Endothelial cell of umbilical vein (primary cell): ENCODE data around the gene QTRT2. TPM values are rescaled to one million over a fixed set of nuclear protein-coding genes. Genes with fewer than 3 reads are reported as not detected.

Experiments used
- BruUV-seq: library from RNA; stranded (reverse); fragments of 400-500 nt; replicated peaks from 2 replicates; lab custom pipeline; 2021; lab: Mats Ljungman, UMichigan
- CTCF ChIA-PET: fragments of 300-600, 350-600 bp; sonication (Branson Sonifier 250); formaldehyde crosslinking; loops from one replicate; lab custom pipeline; 2021; ENCODE audit warnings: antibody characterized with exemption, inconsistent platforms; lab: Charles Lee
- POLR2A ChIA-PET: fragments of 300-600, 350-600 bp; sonication (Branson Sonifier 250); formaldehyde crosslinking; loops from one replicate; lab custom pipeline; 2021; ENCODE audit warnings: antibody characterized with exemption, inconsistent platforms; lab: Charles Lee
- DNase-seq: peaks from one replicate; pipeline ENCODE4 v3.0.0-alpha.2; 2011; ENCODE audit warnings: low read depth, low spot score
- FAIRE-seq: peaks from 2 replicates; lab custom pipeline; 2011; peaks lifted over from hg19 to GRCh38; lab: Jason Lieb, UNC
- H2AFZ ChIP-seq: 2 replicates; pipeline ENCODE4 v1.6.0; 2012; ENCODE audit warnings: low read depth, low read length, control low read depth, inconsistent platforms
- H3K27ac ChIP-seq: 2 replicates; pipeline ENCODE4 v1.5.1; 2011; ENCODE audit warnings: low read depth, mild to moderate bottlenecking, control low read depth, low read length, moderate library complexity; ENCODE audit not compliant: insufficient read depth
- H3K27me3 ChIP-seq, 2 experiments: 2 replicates each; pipeline versions ENCODE4 v1.6.0 to v1.6.1; 2011; ENCODE audit warnings: low read length in 2 of 2, mixed read lengths in 1 of 2; ENCODE audit not compliant: control insufficient read depth in 2 of 2, insufficient read depth in 2 of 2
- H3K36me3 ChIP-seq, 2 experiments: 2 replicates in 1 of 2; 3 replicates in 1 of 2; pipeline ENCODE4 v1.5.1; 2011; ENCODE audit warnings: low read length in 2 of 2, mild to moderate bottlenecking in 1 of 2, moderate library complexity in 1 of 2; ENCODE audit not compliant: control insufficient read depth in 2 of 2, insufficient read depth in 2 of 2; ENCODE audit errors: extremely low read depth in 1 of 2
- H3K4me1 ChIP-seq: 3 replicates; pipeline ENCODE4 v1.5.1; 2011; ENCODE audit warnings: mild to moderate bottlenecking, low read length; ENCODE audit not compliant: control insufficient read depth, insufficient read depth; ENCODE audit errors: extremely low read depth
- H3K4me2 ChIP-seq: 2 replicates; pipeline ENCODE4 v1.6.1; 2011; ENCODE audit warnings: low read length, control low read depth, mixed read lengths; ENCODE audit not compliant: insufficient read depth
- H3K4me3 ChIP-seq, 3 experiments: fragments of 200-600 bp in 1 of 3; sonication (generic), shearing (Covaris generic) in 1 of 3; replicated peaks in 1 of 3; 2 replicates each; pipeline ENCODE4 v1.5.1; 2011 to 2016; ENCODE audit warnings: control low read depth in 3 of 3, low read length in 3 of 3, mild to moderate bottlenecking in 2 of 3, inconsistent platforms in 1 of 3, low read depth in 1 of 3, moderate library complexity in 1 of 3; ENCODE audit not compliant: insufficient read depth in 1 of 3
- H3K79me2 ChIP-seq: 2 replicates; pipeline ENCODE4 v1.6.0; 2012; ENCODE audit warnings: low read length, inconsistent platforms; ENCODE audit not compliant: control insufficient read depth, insufficient read depth
- H3K9ac ChIP-seq: replicated peaks from 2 replicates; pipeline ENCODE3; 2011; ENCODE audit warnings: low read length, control low read depth; ENCODE audit not compliant: insufficient read depth; ENCODE audit errors: extremely low read depth
- H3K9me1 ChIP-seq: replicated peaks from 3 replicates; pipeline ENCODE4 v1.6.0; 2011; ENCODE audit warnings: mild to moderate bottlenecking, low read length; ENCODE audit not compliant: control insufficient read depth, insufficient read depth; ENCODE audit errors: extremely low read depth
- H3K9me3 ChIP-seq: replicated peaks from 2 replicates; pipeline ENCODE4 v1.5.1; 2012; ENCODE audit warnings: low read length, inconsistent platforms; ENCODE audit not compliant: control insufficient read depth, insufficient read depth
- H4K20me1 ChIP-seq: replicated peaks from 2 replicates; pipeline ENCODE3; 2011; ENCODE audit warnings: mild to moderate bottlenecking, low read length; ENCODE audit not compliant: control insufficient read depth, insufficient read depth; ENCODE audit errors: extremely low read depth
- CTCF ChIP-seq, 2 donors: IDR thresholded peaks; 1 replicate in 1 of 2; 2 replicates in 1 of 2; pipeline ENCODE4 v1.5.1; 2011; ENCODE audit warnings: low read length in 2 of 2, mild to moderate bottlenecking in 2 of 2, moderate library complexity in 2 of 2, control low read depth in 1 of 2, inconsistent platforms in 1 of 2, low read depth in 1 of 2; ENCODE audit not compliant: insufficient read depth in 1 of 2; ENCODE audit errors: extremely low read depth in 1 of 2
- EZH2 ChIP-seq: IDR thresholded peaks from 2 replicates; pipeline ENCODE4 v1.6.1; 2012; ENCODE audit warnings: borderline replicate concordance, low read depth, mild to moderate bottlenecking, moderate library complexity, low read length, inconsistent platforms; ENCODE audit not compliant: severe bottlenecking
- FOS ChIP-seq: IDR thresholded peaks from 2 replicates; pipeline ENCODE4 v1.6.1; 2011; ENCODE audit warnings: mild to moderate bottlenecking, low read length, moderate library complexity, borderline replicate concordance; ENCODE audit not compliant: insufficient read depth
- GATA2 ChIP-seq: IDR thresholded peaks from 2 replicates; pipeline ENCODE4 v1.7.0; 2011; ENCODE audit warnings: low read depth, mild to moderate bottlenecking, moderate library complexity, mixed read lengths, low read length; ENCODE audit not compliant: insufficient read length, insufficient read depth
- JUN ChIP-seq: IDR thresholded peaks from 2 replicates; pipeline ENCODE4 v1.6.1; 2011; ENCODE audit warnings: borderline replicate concordance, low read depth; ENCODE audit not compliant: insufficient read length, insufficient read depth
- MAX ChIP-seq: IDR thresholded peaks from 2 replicates; pipeline ENCODE4 v1.6.1; 2011; ENCODE audit not compliant: insufficient read depth, insufficient read length
- MYC ChIP-seq: IDR thresholded peaks from one replicate; pipeline ENCODE4 v1.6.1; 2011; ENCODE audit warnings: mild to moderate bottlenecking, low read depth, low read length
- POLR2A ChIP-seq: IDR thresholded peaks from 2 replicates; pipeline ENCODE4 v1.6.1; 2012; ENCODE audit warnings: low read depth, mild to moderate bottlenecking, control low read depth, low read length
- POLR2AphosphoS5 ChIP-seq: IDR thresholded peaks from 2 replicates; pipeline ENCODE4 v1.6.1; 2012; ENCODE audit warnings: low read depth, mild to moderate bottlenecking, control low read depth, low read length, moderate library complexity; ENCODE audit not compliant: insufficient read depth
- dilution Hi-C: fragments of 300-500 bp; cut with MboI; formaldehyde crosslinking; loops from one replicate; pipeline ENCODE4 v1.15.0; 2019; ENCODE audit warnings: low sequenced_read_pairs; ENCODE audit not compliant: extremely low pct_ligation_motif_present
- intact Hi-C: fragments of 100-400 bp; cut with micrococcal nuclease; formaldehyde crosslinking; loops from one replicate; pipeline ENCODE4 v1.10.0; 2022
- polyA plus RNA-seq, 4 experiments: library from polyadenylated mRNA; depleted of rRNA in 3 of 4; stranded (reverse) in 3 of 4; unstranded in 1 of 4; fragments of >200 nt; gene quantifications; 2 replicates each; pipeline versions ENCODE4 v1.2.1 to v1.2.3, GENCODE V29; 2011 to 2012; ENCODE audit warnings: missing spikeins in 1 of 4
- total RNA-seq: library from RNA; stranded (reverse); gene quantifications from 2 replicates; pipeline ENCODE4 v1.2.3, GENCODE V29; 2021

The QTRT2 gene
- total and polyA plus RNA-seq, 2 donors (not counting 3 experiments of a cell fraction or from before 2014, with no cell fraction given): 11.0 to 42.8 TPM

GRCh38 chr3:114128826-114129225 is 72.3 kb downstream of the QTRT2 start:
- Histone ChIP-seq H4K20me1 (no peaks in the 10 kb centered on the region), H3K9me3 (no peaks in the 10 kb centered on the region), H3K4me1 (peaks cover 7% of the 10 kb centered on the region), H3K4me3 (no peak overlapping the region), H3K4me2 (no peak overlapping the region), H3K27me3 (no peaks in the 10 kb centered on the region), H3K9me1 (no peaks in the 10 kb centered on the region), H3K9ac (no peak overlapping the region), H3K27ac (no peak overlapping the region), H3K79me2 (no peaks in the 10 kb centered on the region), H2AFZ (no peak overlapping the region), H3K36me3 (no peaks in the 10 kb centered on the region)
- dilution Hi-C loops (no loop called here), intact Hi-C loops (no loop called here)
- ChIA-PET POLR2A (no interaction called here), CTCF (interaction anchor here (0.6 to 2.4 kb wide), 6 partner anchors 11 to 28 kb away, joined by 3 to 9 read pairs (median 4); no protein-coding TSS in a partner anchor)
- BruUV-seq: no TSS peak
- no peak for FAIRE-seq
- DNase-seq: no peak
- TF ChIP-seq POLR2AphosphoS5 (no peak), FOS (no peak), CTCF (IDR thresholded peaks at IDR 0.05; ENCODE audit: extremely low read depth in 1 of 2, insufficient read depth in 1 of 2, low read depth in 1 of 2, low read length in 2 of 2) (no peak), EZH2 (no peak), MAX (no peak), POLR2A (no peak), GATA2 (no peak), JUN (no peak), MYC (no peak)
